Measurements from ENCODE around the gene RPAP3. TPM values are rescaled to one million over a fixed set of nuclear protein-coding genes. Genes with fewer than 3 reads are reported as not detected.

RPAP3 gene
- total RNA-seq, 1 experiment from 2014 or later = 67.7 TPM

DNA sequence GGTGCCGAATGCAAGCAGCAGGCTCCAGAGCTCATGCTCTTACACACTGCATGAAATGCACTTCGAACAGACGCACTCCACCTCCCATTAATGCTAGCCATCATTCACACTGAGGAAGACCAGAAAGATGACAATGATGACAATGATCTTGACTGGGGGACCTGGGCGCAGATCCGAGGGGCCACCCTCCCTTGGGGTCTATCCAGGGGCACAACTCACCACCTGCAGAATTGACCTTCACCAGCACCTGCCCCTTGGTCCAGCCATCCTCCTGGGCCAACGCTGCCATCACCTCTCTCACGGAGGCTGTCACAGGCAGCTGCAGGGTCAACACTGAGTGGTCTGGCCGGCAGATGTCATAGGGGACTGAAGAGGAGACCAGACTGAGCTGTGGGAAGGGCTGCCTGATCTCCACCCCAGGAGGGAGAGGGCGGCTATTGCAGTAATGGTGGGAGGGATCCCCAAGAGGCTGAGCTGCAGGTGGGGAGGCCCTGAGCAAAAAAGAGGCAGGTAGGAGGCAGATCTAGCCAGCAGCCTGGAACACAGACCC is 37.6 kb upstream of the RPAP3 start:
- intact Hi-C loops (cut with micrococcal nuclease; ENCODE audit: unreplicated experiment) = no loop called here
- peak overlapping the region; percentile 60 for H3K27ac Mint-ChIP-seq (ENCODE audit: unreplicated experiment)
- TF ChIP-seq, protein P1, sequence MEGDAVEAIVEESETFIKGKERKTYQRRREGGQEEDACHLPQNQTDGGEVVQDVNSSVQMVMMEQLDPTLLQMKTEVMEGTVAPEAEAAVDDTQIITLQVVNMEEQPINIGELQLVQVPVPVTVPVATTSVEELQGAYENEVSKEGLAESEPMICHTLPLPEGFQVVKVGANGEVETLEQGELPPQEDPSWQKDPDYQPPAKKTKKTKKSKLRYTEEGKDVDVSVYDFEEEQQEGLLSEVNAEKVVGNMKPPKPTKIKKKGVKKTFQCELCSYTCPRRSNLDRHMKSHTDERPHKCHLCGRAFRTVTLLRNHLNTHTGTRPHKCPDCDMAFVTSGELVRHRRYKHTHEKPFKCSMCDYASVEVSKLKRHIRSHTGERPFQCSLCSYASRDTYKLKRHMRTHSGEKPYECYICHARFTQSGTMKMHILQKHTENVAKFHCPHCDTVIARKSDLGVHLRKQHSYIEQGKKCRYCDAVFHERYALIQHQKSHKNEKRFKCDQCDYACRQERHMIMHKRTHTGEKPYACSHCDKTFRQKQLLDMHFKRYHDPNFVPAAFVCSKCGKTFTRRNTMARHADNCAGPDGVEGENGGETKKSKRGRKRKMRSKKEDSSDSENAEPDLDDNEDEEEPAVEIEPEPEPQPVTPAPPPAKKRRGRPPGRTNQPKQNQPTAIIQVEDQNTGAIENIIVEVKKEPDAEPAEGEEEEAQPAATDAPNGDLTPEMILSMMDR (IDR thresholded peaks at IDR 0.05; ENCODE audit: insufficient read depth in 1 of 2, low read depth in 1 of 2, low read length in 1 of 2, severe bottlenecking in 1 of 2, unreplicated experiment in 1 of 2) = no peak
- Histone ChIP-seq H3K4me3 (ENCODE audit: low read depth, low read length) (no peak overlapping the region), H3K36me3 (ENCODE audit: control insufficient read depth, insufficient read depth, low read length) (no peaks in the 10 kb centered on the region), H3K27me3 (replicated peaks; ENCODE audit: control insufficient read depth, insufficient read depth, low read length) (no peaks in the 10 kb centered on the region), H3K9me3 (no peaks in the 10 kb centered on the region), H3K4me1 (peaks cover 5% of the 10 kb centered on the region; the same call in 1 of the 2 replicates)
- no peaks in the 10 kb centered on the region for H3K27me3 Mint-ChIP-seq (ENCODE audit: insufficient read depth, unreplicated experiment)
- peaks cover 18% of the 10 kb centered on the region for H3K4me1 Mint-ChIP-seq (ENCODE audit: low read depth, unreplicated experiment)
- no peaks in the 10 kb centered on the region for H3K36me3 Mint-ChIP-seq (ENCODE audit: insufficient read depth, unreplicated experiment)
- peak overlapping the region; percentile 63 for H3K4me3 Mint-ChIP-seq (ENCODE audit: unreplicated experiment)
- DNase-seq = no peak
- CTCF ChIA-PET = interaction anchor here (0.9 to 6.1 kb wide), 17 partner anchors 10 to 206 kb away, joined by 3 to 171 read pairs (median 7); partner anchors contain the start of genes RAPGEF3, RPAP3, SLC48A1 and VDR
- H3K9me3 Mint-ChIP-seq (ENCODE audit: unreplicated experiment) = no peaks in the 10 kb centered on the region
- BruUV-seq (replicated peaks) = no TSS peak
- POLR2A ChIA-PET = interaction anchor here (1.0 kb wide), 1 partner anchor 14 kb away, joined by 3 read pairs; no protein-coding TSS in a partner anchor

DNA sequence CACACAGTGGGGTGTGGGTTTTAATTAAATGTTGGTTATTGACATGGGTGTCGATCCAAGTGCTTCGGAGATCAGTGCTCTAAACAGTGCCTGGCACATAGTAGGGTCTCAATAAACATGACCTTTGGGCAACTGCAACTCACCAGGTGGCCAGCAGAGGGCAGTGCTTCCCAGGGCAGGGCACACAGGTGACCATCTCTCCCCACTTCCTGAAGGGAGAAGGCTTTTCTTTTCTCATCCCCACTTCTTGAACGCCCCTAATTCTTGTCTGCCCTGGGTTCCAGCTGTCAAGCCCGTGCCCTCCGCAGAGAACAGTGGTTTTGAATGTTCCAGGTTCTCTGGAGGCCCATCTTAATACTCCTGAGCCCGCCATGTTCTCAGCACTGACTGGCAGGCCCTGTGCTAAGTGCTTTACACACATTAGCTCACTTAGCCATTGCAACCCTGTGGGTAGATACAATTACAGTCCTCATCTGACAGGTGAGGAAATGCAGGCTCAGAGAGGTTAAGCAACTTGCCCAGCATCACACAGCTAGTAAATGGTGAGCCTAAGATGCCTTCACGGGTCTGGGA is 36.5 kb upstream of the RPAP3 start:
- H3K36me3 Mint-ChIP-seq (ENCODE audit: insufficient read depth, unreplicated experiment) = no peaks in the 10 kb centered on the region
- H3K4me3 ChIP-seq (ENCODE audit: low read depth, low read length) = no peak overlapping the region
- no peaks in the 10 kb centered on the region for H3K27me3 ChIP-seq (replicated peaks; ENCODE audit: control insufficient read depth, insufficient read depth, low read length)
- intact Hi-C loops (cut with micrococcal nuclease; ENCODE audit: unreplicated experiment) = no loop called here
- TF ChIP-seq, protein P1 (IDR thresholded peaks at IDR 0.05; ENCODE audit: insufficient read depth in 1 of 2, low read depth in 1 of 2, low read length in 1 of 2, severe bottlenecking in 1 of 2, unreplicated experiment in 1 of 2) = peak; percentile 94 to 99
- peaks cover 18% of the 10 kb centered on the region for H3K4me1 Mint-ChIP-seq (ENCODE audit: low read depth, unreplicated experiment)
- no TSS peak for BruUV-seq (replicated peaks)
- no peaks in the 10 kb centered on the region for H3K27me3 Mint-ChIP-seq (ENCODE audit: insufficient read depth, unreplicated experiment)
- POLR2A ChIA-PET = interaction anchor here (1.1 kb wide), 1 partner anchor 26 kb away, joined by 3 read pairs; no protein-coding TSS in a partner anchor
- H3K27ac Mint-ChIP-seq (ENCODE audit: unreplicated experiment) = no peak overlapping the region
- H3K9me3 ChIP-seq = no peaks in the 10 kb centered on the region
- peaks cover 5% of the 10 kb centered on the region; the same call in 1 of the 2 replicates for H3K4me1 ChIP-seq
- peak; percentile 74 to 86 for DNase-seq
- no peaks in the 10 kb centered on the region for H3K36me3 ChIP-seq (ENCODE audit: control insufficient read depth, insufficient read depth, low read length)
- no peak overlapping the region for H3K4me3 Mint-ChIP-seq (ENCODE audit: unreplicated experiment)
- CTCF ChIA-PET = interaction anchor here (0.8 to 6.1 kb wide), 11 partner anchors 9 to 163 kb away, joined by 3 to 171 read pairs (median 14); partner anchors contain the start of genes RAPGEF3, RPAP3, SLC48A1 and VDR
- H3K9me3 Mint-ChIP-seq (ENCODE audit: unreplicated experiment) = no peaks in the 10 kb centered on the region

DNA sequence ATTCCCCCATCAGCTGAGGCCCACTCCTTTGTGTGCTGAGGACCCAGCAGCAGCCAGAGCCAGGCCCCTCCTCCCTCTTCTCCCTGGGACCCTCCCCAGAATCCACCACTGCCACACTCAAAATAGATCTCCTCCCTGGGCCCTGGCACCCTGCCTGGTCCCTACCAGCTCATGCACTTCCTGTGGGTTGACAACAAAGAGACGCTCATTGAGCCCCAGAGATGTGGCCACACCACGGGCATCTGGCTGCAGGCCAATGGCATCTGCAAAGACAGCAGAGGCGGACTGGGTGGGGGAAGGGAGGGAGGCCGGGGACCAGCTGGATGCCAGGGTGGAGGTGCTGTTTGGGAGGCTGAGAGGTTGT is 35.5 kb upstream of the RPAP3 start:
- Histone ChIP-seq H3K4me3 (ENCODE audit: low read depth, low read length) (no peak overlapping the region), H3K9me3 (no peaks in the 10 kb centered on the region), H3K36me3 (ENCODE audit: control insufficient read depth, insufficient read depth, low read length) (no peaks in the 10 kb centered on the region), H3K27me3 (replicated peaks; ENCODE audit: control insufficient read depth, insufficient read depth, low read length) (no peaks in the 10 kb centered on the region), H3K4me1 (peaks cover 5% of the 10 kb centered on the region; the same call in 1 of the 2 replicates)
- Mint-ChIP-seq H3K9me3 (ENCODE audit: unreplicated experiment) (no peaks in the 10 kb centered on the region), H3K4me3 (ENCODE audit: unreplicated experiment) (no peak overlapping the region), H3K27me3 (ENCODE audit: insufficient read depth, unreplicated experiment) (no peaks in the 10 kb centered on the region), H3K36me3 (ENCODE audit: insufficient read depth, unreplicated experiment) (no peaks in the 10 kb centered on the region), H3K27ac (ENCODE audit: unreplicated experiment) (no peak overlapping the region), H3K4me1 (ENCODE audit: low read depth, unreplicated experiment) (peaks cover 18% of the 10 kb centered on the region)
- intact Hi-C loops (cut with micrococcal nuclease; ENCODE audit: unreplicated experiment) = no loop called here
- TF ChIP-seq, protein P1 (IDR thresholded peaks at IDR 0.05; ENCODE audit: insufficient read depth in 1 of 2, low read depth in 1 of 2, low read length in 1 of 2, severe bottlenecking in 1 of 2, unreplicated experiment in 1 of 2) = no peak
- POLR2A ChIA-PET = no interaction called here
- CTCF ChIA-PET = interaction anchor here (0.7 to 6.1 kb wide), 11 partner anchors 10 to 198 kb away, joined by 3 to 171 read pairs (median 5); partner anchors contain the start of genes RAPGEF3 and SLC48A1
- no TSS peak for BruUV-seq (replicated peaks)
- no peak for DNase-seq
